GM12864 (cell line): ENCODE measurements around the gene CELSR1.
"Not testable (repeated sequence)": the region's sequence is repeated elsewhere in the genome, so short reads cannot be mapped to it uniquely, and the experiment has no call there.

Experiments
- DNase-seq: peaks from one replicate; pipeline ENCODE4 v3.0.0-alpha.2; 2011; ENCODE audit warnings: low read depth
- H3K4me3 ChIP-seq: 2 replicates; pipeline ENCODE4 v1.5.1; 2011; ENCODE audit warnings: mild to moderate bottlenecking, low read depth, low read length, control low read depth
- TF ChIP-seq, protein P1 (sequence below): IDR thresholded peaks from 2 replicates; pipeline ENCODE4 v1.5.1; 2011; ENCODE audit warnings: low read depth, mild to moderate bottlenecking, moderate library complexity, low read length, control low read depth, inconsistent platforms; ENCODE audit errors: missing control alignments

Gene CELSR1

DNA sequence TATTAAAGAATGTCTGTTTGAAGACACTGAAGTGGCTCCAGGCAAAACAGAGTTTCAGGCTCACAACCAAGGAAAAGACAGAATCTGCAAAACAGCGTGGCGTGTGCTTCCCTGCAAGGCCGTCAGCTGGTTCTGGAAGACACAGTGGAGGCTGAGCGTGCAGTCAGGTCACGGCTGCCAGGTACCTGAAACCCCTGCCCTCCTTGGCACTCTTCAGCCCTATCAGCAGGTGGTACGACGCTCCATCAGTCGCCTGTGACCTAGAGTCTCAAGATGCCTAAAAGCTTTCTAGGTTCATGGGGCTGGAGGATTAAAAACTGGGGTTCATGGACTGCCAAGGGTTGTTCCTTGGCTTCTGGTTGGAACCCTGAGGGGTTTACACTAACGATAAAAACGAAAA lies 136.1 kb downstream of the CELSR1 start:
- TF ChIP-seq, protein P1, sequence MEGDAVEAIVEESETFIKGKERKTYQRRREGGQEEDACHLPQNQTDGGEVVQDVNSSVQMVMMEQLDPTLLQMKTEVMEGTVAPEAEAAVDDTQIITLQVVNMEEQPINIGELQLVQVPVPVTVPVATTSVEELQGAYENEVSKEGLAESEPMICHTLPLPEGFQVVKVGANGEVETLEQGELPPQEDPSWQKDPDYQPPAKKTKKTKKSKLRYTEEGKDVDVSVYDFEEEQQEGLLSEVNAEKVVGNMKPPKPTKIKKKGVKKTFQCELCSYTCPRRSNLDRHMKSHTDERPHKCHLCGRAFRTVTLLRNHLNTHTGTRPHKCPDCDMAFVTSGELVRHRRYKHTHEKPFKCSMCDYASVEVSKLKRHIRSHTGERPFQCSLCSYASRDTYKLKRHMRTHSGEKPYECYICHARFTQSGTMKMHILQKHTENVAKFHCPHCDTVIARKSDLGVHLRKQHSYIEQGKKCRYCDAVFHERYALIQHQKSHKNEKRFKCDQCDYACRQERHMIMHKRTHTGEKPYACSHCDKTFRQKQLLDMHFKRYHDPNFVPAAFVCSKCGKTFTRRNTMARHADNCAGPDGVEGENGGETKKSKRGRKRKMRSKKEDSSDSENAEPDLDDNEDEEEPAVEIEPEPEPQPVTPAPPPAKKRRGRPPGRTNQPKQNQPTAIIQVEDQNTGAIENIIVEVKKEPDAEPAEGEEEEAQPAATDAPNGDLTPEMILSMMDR, result no peak
- no peak for DNase-seq
- H3K4me3 ChIP-seq, result no peak overlapping the region

GRCh38 chr22:46399251-46400024 lies 138.0 kb downstream of the CELSR1 start:
- H3K4me3 ChIP-seq, result no peak overlapping the region
- DNase-seq, result no peak
- TF ChIP-seq, protein P1, result no peak

- DNase-seq, result no peak
- TF ChIP-seq, protein P1, result no peak
- H3K4me3 ChIP-seq, result no peak overlapping the region
Measured at GRCh38 chr22:46397951-46398350, 139.5 kb downstream of the CELSR1 start.

GRCh38 chr22:46397514-46397913 lies 139.9 kb downstream of the CELSR1 start:
- DNase-seq, result no peak
- no peak overlapping the region for H3K4me3 ChIP-seq
- TF ChIP-seq, protein P1, result no peak

DNA sequence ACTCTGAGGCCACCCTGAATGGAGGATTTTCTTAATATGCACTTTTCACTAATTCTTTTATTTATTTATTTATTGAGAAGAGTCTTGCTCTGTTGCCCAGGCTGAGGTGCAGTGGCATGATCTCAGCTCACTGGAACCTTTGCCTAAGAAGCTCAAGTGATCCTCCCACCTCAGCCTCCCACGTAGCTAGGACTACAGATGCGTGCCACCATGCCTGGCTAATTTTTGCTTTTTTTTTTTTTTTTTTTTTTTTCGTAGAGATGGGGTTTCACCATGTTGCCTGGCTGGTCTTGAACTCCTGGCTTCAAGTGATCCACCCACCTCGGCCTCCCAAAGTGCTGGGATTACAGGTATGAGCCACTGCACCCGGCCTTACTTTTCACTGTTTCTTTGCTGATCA lies 140.4 kb downstream of the CELSR1 start:
- DNase-seq, H3K4me3 ChIP-seq: not testable (repeated sequence)

GRCh38 chr22:46395145-46395544 lies 142.3 kb downstream of the CELSR1 start:
- TF ChIP-seq, protein P1, result no peak
- H3K4me3 ChIP-seq, result no peak overlapping the region
- DNase-seq, result no peak

DNA sequence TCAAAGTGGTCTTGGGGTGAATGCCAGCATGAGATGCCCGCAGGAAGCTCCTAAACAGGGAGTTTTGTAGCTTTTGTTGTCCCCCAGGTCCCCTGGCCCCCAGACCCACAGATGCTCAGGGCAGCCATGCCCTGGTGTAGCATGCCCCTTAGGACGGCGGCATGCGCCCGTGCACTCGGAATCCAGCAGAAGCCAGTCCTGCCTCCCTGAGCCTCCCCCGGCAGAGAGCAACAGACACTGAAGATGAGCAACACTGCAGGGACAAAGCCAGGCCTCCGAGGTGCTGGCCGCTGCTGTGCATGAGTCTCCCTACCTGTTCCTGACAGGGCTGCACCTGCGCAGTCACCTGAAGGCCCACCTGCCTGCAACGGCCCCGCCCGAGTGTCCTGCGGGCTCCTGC lies 142.8 kb downstream of the CELSR1 start:
- no peak for DNase-seq
- TF ChIP-seq, protein P1, result no peak
- H3K4me3 ChIP-seq, result no peak overlapping the region
